ENCODE results near the gene XXYLT1. TPM values are rescaled to one million over a fixed set of nuclear protein-coding genes. Genes with fewer than 3 reads are reported as not detected.

Gene XXYLT1
- total and polyA plus RNA-seq, 10 of the 15 experiments (the other 5 are each of a cell fraction or from before 2014, with no cell fraction given), result 1.2 to 14.2 (median 9.3) TPM

DNA sequence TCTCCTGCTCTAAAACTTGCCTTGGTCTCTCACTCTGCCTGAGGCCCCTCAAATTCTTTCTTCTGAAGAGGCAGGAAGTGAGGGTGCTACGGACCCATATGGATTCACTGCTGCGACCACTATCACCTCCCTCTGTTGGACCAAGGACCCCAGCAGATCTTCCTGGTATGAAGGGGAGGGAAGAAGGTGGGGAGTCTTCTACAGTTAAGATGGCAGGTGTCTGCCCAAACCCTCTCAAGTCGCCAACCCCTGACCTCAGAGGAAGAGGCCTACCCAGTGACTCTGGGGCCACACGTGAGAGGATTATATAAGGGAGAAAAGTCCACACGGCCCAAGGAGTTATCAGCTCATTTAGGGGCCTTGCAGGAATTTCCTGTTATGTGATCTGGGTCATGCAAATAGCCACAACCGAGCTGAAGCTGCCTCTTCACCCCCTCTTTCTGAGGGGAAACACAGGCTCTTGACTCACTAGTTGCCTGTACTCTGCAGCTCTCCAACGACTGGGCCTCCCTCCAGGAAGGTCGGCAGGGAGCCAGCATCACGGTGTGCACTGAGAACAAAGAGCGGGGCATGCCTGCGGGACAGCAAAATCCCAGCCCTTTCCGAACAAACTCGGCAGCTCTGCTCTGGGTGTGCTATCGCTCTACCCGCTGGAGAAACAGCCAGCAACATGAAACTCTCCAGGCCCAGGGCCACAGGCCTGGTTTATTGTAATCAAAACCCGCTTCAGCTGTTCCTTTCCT lies 116.0 kb downstream of the XXYLT1 start (continued):
- no peak for TF ChIP-seq MAX (IDR thresholded peaks at IDR 0.05; ENCODE audit: low read depth, low read length)
- TF ChIP-seq GATAD2B (conservative IDR thresholded peaks at IDR 0.05; ENCODE audit: low read depth), result no peak
- TF ChIP-seq HDAC6 (IDR thresholded peaks at IDR 0.05; ENCODE audit: unreplicated experiment), result no peak
- peak; percentile 45; the same call in 1 of the 2 replicates for TF ChIP-seq YY1 (IDR thresholded peaks at IDR 0.05; ENCODE audit: low read depth, low read length)
- no peak for TF ChIP-seq BCL11A (IDR thresholded peaks at IDR 0.05; ENCODE audit: low read depth, low read length)
- peak; percentile 54; the same call in 1 of the 3 replicates for TF ChIP-seq POU2F2 (IDR thresholded peaks at IDR 0.05; ENCODE audit: borderline replicate concordance, low read depth, low read length)

DNA sequence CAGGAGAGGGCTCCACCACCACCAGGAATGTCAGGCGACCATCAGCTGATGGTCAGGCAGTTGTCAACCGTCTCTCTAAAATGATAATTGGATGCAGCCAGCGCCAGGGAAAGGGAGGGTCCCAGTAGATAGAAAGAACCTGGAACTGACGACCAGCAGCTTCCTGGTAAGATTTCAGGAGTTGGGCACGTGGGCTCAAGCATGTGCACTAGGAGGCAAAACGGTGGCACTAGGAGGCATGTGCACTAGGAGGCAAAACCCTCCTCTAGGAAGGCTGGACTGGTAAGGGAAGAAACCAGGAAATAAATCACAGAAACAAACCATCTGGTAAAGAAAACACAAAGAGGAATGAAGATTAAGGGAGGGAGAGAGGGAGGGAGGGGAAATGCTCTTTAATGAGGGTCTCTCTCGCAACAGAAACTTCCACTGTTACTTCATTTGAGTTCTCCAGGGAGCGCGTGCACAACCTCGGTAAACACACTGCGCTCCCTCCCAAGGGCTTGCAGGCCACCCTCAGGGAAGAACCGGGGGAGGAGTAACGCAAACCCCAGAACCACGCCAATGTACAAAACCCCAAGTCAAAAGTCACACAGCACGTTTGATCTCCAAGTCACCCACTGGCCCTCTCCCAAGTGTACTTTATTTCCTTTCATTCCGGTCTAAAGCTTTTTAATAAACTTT lies 116.7 kb downstream of the XXYLT1 start:
- CTCF ChIA-PET, result interaction anchor here (0.6 to 1.3 kb wide), 4 partner anchors 24 to 104 kb away, joined by 3 to 6 read pairs (median 4); no protein-coding TSS in a partner anchor
- Histone ChIP-seq H3K36me3 (ENCODE audit: control insufficient read depth in 2 of 2, insufficient read depth in 2 of 2, low read length in 1 of 2) (peaks cover 0 to 6% of the 10 kb centered on the region in 2 experiments), H2AFZ (ENCODE audit: control insufficient read depth, low read depth, low read length) (peak overlapping the region; percentile 55), H3K4me1 (ENCODE audit: control insufficient read depth, insufficient read depth, low read length) (peaks cover 48% of the 10 kb centered on the region), H3K4me3 (no peak overlapping the region), H3K79me2 (ENCODE audit: control insufficient read depth, insufficient read depth, low read length) (peaks cover 21% of the 10 kb centered on the region), H3K27me3 (replicated peaks in 1 of 2; ENCODE audit: control insufficient read depth in 2 of 2, insufficient read depth in 2 of 2, low read length in 1 of 2) (no peaks in the 10 kb centered on the region), H3K9me3 (replicated peaks; ENCODE audit: control insufficient read depth, insufficient read depth, low read length) (no peaks in the 10 kb centered on the region), H3K9ac (ENCODE audit: control insufficient read depth, insufficient read depth, low read length) (peak overlapping the region; percentile 36; the same call in 1 of the 2 replicates), H3K4me2 (ENCODE audit: control insufficient read depth, insufficient read depth) (peak overlapping the region; percentile 34; the same call in 1 of the 2 replicates), H3K27ac (ENCODE audit: control insufficient read depth, insufficient read depth) (peak overlapping the region; percentile 73), H4K20me1 (ENCODE audit: control insufficient read depth, insufficient read depth) (no peaks in the 10 kb centered on the region; the same call in 1 of the 2 replicates)
- POLR2A ChIA-PET, result interaction anchor here (1.0 to 2.7 kb wide), 2 partner anchors 10 to 24 kb away, joined by 3 to 19 read pairs; no protein-coding TSS in a partner anchor
- ATAC-seq, result no peak
- WGBS (ENCODE audit: insufficient coverage, insufficient replicate concordance, low lambda C conversion rate, missing lambda C conversion rate), result 60% methylated on average over 16 of the region's 16 CpGs
- no peak for DNase-seq (ENCODE audit: low read depth, low spot score)
- in situ Hi-C loops (cut with MboI), result no loop called here
- FAIRE-seq, result no peak
- TF ChIP-seq IRF3 (IDR thresholded peaks at IDR 0.05), result no peak
- TF ChIP-seq SMC3 (IDR thresholded peaks at IDR 0.05; ENCODE audit: borderline replicate concordance, low read length), result no peak
- no peak for TF ChIP-seq EP300 (IDR thresholded peaks at IDR 0.05; ENCODE audit: borderline replicate concordance in 1 of 2, control insufficient read depth in 1 of 2, low read depth in 2 of 2, low read length in 2 of 2)
- TF ChIP-seq HDAC2 (IDR thresholded peaks at IDR 0.05), result no peak
- no peak for TF ChIP-seq CEBPZ (IDR thresholded peaks at IDR 0.05; ENCODE audit: low read depth, low read length)
- no peak for TF ChIP-seq RB1 (IDR thresholded peaks at IDR 0.05; ENCODE audit: borderline replicate concordance)
- no peak for TF ChIP-seq SRF (IDR thresholded peaks at IDR 0.05; ENCODE audit: low read depth in 2 of 2, low read length in 2 of 2)
- intact Hi-C loops (cut with micrococcal nuclease; ENCODE audit: unreplicated experiment), result no loop called here
- no TSS peak for BruUV-seq (replicated peaks)
- RAD21 ChIA-PET (ENCODE audit: unreplicated experiment), result interaction anchor here (1.3 to 2.6 kb wide), 4 partner anchors 24 to 73 kb away, joined by 3 to 10 read pairs (median 5); no protein-coding TSS in a partner anchor
- SMC1A ChIA-PET (ENCODE audit: uncharacterized antibody, unreplicated experiment), result interaction anchor here (0.6 to 7.3 kb wide), 12 partner anchors 8 to 1374 kb away, joined by 3 to 88 read pairs (median 3); no protein-coding TSS in a partner anchor
